ENCODE results near the gene RNF8.
A peak's percentile ranks its signal among the peaks of the same experiment; 100 is the strongest.

Gene RNF8

DNA sequence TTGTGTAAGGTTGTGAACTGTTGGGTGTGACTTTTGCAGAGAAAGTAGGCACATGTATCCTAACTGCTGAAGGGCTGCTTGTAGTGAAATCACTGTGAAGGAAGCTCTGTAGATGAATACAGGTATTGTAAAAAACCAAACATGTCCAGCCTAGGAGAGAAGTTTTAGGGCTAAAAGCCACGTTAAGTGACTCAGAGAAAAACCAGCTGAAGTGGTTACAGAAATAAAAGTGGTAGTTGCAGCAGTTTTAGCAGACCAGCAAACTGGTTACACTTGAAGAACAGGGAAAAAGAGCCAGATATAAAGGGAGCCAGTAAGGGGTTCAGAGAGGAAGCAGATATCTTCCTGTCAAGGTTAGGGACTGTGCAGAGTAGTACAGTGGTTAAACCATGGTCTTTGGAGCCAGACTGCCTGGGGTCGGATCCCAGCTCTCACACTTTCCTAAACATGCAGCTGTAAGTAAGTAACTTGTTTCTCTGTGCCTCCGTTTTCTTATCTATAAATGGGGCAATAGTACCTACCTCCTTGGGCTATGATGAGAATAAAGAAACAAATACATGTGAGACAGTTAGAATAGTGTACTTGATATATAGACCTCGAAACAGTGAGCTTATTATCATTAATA, 33.8 kb upstream of the RNF8 start:
- no peak overlapping the region for H2AK5ac ChIP-seq (ENCODE audit: low read depth, low read length)
- no peak overlapping the region for H4K91ac ChIP-seq (ENCODE audit: low read depth, low read length, poor library complexity)
- H3K36me3 ChIP-seq (replicated peaks in 1 of 2; ENCODE audit: control insufficient read depth in 2 of 2, insufficient read depth in 2 of 2, low read length in 2 of 2): peaks cover 25 to 76% of the 10 kb centered on the region in 2 donors
- no peak overlapping the region for H3K9ac ChIP-seq (ENCODE audit: low read depth, low read length, poor library complexity)
- WGBS, 2 donors (ENCODE audit: extremely low coverage in 2 of 2, insufficient read length in 2 of 2, insufficient replicate concordance in 1 of 2): no CpG with 5 or more reads among the region's 4 CpGs
- no peak for DNase-seq (ENCODE audit: low spot score)
- no peak overlapping the region for H2BK5ac ChIP-seq (ENCODE audit: low read length)
- no peaks in the 10 kb centered on the region for H3K4me1 ChIP-seq (ENCODE audit: control insufficient read depth in 2 of 2, insufficient read depth in 1 of 2, low read depth in 1 of 2, low read length in 2 of 2)
- no peaks in the 10 kb centered on the region for H3K79me1 ChIP-seq (ENCODE audit: low read depth, low read length)
- H2AFZ ChIP-seq (ENCODE audit: low read length): no peak overlapping the region
- H3K23ac ChIP-seq (ENCODE audit: low read depth, low read length, poor library complexity): no peak overlapping the region
- no peak overlapping the region for H2BK15ac ChIP-seq (ENCODE audit: low read length)
- H3K4ac ChIP-seq (ENCODE audit: low read length): no peak overlapping the region
- no peak overlapping the region for H2BK12ac ChIP-seq (ENCODE audit: low read length)
- no peaks in the 10 kb centered on the region for H3K9me3 ChIP-seq (replicated peaks in 1 of 2; ENCODE audit: control insufficient read depth in 2 of 2, insufficient read depth in 1 of 2, low read depth in 1 of 2, low read length in 2 of 2)
- H2BK120ac ChIP-seq (ENCODE audit: low read depth, low read length): no peak overlapping the region
- no peaks in the 10 kb centered on the region for H3K27me3 ChIP-seq (ENCODE audit: control insufficient read depth in 3 of 3, insufficient read depth in 3 of 3, low read depth in 1 of 3, low read length in 3 of 3)
- no peak overlapping the region for H3K27ac ChIP-seq (replicated peaks; ENCODE audit: low read length)
- H4K8ac ChIP-seq (ENCODE audit: low read depth, low read length): no peak overlapping the region
- H3K4me2 ChIP-seq (ENCODE audit: insufficient read depth, low read length, poor library complexity, severe bottlenecking): no peak overlapping the region
- H3K4me3 ChIP-seq (ENCODE audit: low read length in 2 of 2): no peak overlapping the region
- no peak overlapping the region for H3K18ac ChIP-seq (ENCODE audit: low read length)
- no peak overlapping the region for H3K14ac ChIP-seq (ENCODE audit: low read length)

DNA sequence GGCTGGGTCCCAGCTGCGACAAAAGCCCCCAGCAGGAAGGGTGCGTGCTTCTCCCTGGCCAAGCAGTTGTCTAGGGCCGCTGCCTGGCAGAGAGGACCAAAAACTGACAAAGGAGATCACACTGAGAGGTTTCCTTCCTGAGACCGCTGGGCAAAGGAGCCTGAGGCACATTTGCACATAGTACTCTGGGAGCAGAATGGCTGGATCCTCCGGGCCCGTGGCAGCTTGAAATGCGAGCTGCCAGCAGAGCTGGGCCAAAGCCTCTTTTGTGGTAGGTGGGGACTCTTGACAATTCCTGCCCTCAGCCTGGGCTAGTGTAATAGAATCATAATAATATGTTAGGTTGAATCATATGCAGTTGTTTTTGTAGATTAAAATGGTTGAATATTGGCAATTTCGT, 33.1 kb upstream of the RNF8 start:
- no peak overlapping the region for H4K91ac ChIP-seq (ENCODE audit: low read depth, low read length, poor library complexity)
- no peak overlapping the region for H4K8ac ChIP-seq (ENCODE audit: low read depth, low read length)
- no peak overlapping the region for H3K14ac ChIP-seq (ENCODE audit: low read length)
- no peak overlapping the region for H3K23ac ChIP-seq (ENCODE audit: low read depth, low read length, poor library complexity)
- H3K4me2 ChIP-seq (ENCODE audit: insufficient read depth, low read length, poor library complexity, severe bottlenecking): no peak overlapping the region
- no peak overlapping the region for H2BK5ac ChIP-seq (ENCODE audit: low read length)
- no peak overlapping the region for H2BK120ac ChIP-seq (ENCODE audit: low read depth, low read length)
- no peaks in the 10 kb centered on the region for H3K27me3 ChIP-seq (ENCODE audit: control insufficient read depth in 3 of 3, insufficient read depth in 3 of 3, low read depth in 1 of 3, low read length in 3 of 3)
- H2AFZ ChIP-seq (ENCODE audit: low read length): no peak overlapping the region
- H3K4me1 ChIP-seq (ENCODE audit: control insufficient read depth in 2 of 2, insufficient read depth in 1 of 2, low read depth in 1 of 2, low read length in 2 of 2): no peaks in the 10 kb centered on the region
- no CpG with 5 or more reads among the region's 8 CpGs for WGBS, 2 donors (ENCODE audit: extremely low coverage in 2 of 2, insufficient read length in 2 of 2, insufficient replicate concordance in 1 of 2)
- H2BK15ac ChIP-seq (ENCODE audit: low read length): no peak overlapping the region
- no peak for DNase-seq (ENCODE audit: low spot score)
- peak overlapping the region; percentile 74 for H3K9ac ChIP-seq (ENCODE audit: low read depth, low read length, poor library complexity)
- H3K79me1 ChIP-seq (ENCODE audit: low read depth, low read length): no peaks in the 10 kb centered on the region
- no peak overlapping the region for H2BK12ac ChIP-seq (ENCODE audit: low read length)
- peaks cover 21 to 69% of the 10 kb centered on the region in 2 donors for H3K36me3 ChIP-seq (replicated peaks in 1 of 2; ENCODE audit: control insufficient read depth in 2 of 2, insufficient read depth in 2 of 2, low read length in 2 of 2)
- H2AK5ac ChIP-seq (ENCODE audit: low read depth, low read length): no peak overlapping the region
- H3K4ac ChIP-seq (ENCODE audit: low read length): no peak overlapping the region
- H3K4me3 ChIP-seq (ENCODE audit: low read length in 2 of 2): no peak overlapping the region
- peak overlapping the region; percentile 45 for H3K18ac ChIP-seq (ENCODE audit: low read length)
- no peak overlapping the region for H3K27ac ChIP-seq (replicated peaks; ENCODE audit: low read length)
- no peaks in the 10 kb centered on the region for H3K9me3 ChIP-seq (replicated peaks in 1 of 2; ENCODE audit: control insufficient read depth in 2 of 2, insufficient read depth in 1 of 2, low read depth in 1 of 2, low read length in 2 of 2)

DNA sequence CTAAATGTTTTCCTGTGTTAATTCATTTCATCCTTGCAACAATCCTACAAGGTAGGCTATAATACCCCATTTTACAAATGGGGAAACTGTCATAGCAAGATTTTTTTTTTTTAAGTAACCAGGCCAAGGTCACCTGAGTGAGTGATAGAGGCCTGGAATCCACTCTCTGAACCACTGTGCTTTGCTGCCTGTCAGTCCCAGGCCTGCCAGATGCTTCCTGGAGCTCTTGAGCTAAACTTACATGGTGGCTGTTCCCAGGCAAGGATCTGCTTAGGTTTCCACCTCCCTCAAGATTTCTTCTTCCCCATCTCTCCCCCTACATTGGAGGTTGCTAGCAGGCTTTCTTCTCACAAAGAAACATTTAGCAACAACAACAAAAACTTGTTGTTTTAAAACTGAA, 32.7 kb upstream of the RNF8 start:
- no peak overlapping the region for H2BK15ac ChIP-seq (ENCODE audit: low read length)
- H3K27me3 ChIP-seq (ENCODE audit: control insufficient read depth in 3 of 3, insufficient read depth in 3 of 3, low read depth in 1 of 3, low read length in 3 of 3): no peaks in the 10 kb centered on the region
- H3K4me2 ChIP-seq (ENCODE audit: insufficient read depth, low read length, poor library complexity, severe bottlenecking): no peak overlapping the region
- peaks cover 19 to 65% of the 10 kb centered on the region in 2 donors for H3K36me3 ChIP-seq (replicated peaks in 1 of 2; ENCODE audit: control insufficient read depth in 2 of 2, insufficient read depth in 2 of 2, low read length in 2 of 2)
- no peak overlapping the region for H3K4me3 ChIP-seq (ENCODE audit: low read length in 2 of 2)
- no peak overlapping the region for H3K9ac ChIP-seq (ENCODE audit: low read depth, low read length, poor library complexity)
- H2AK5ac ChIP-seq (ENCODE audit: low read depth, low read length): no peak overlapping the region
- H3K27ac ChIP-seq (replicated peaks; ENCODE audit: low read length): no peak overlapping the region
- H3K4me1 ChIP-seq (ENCODE audit: control insufficient read depth in 2 of 2, insufficient read depth in 1 of 2, low read depth in 1 of 2, low read length in 2 of 2): no peaks in the 10 kb centered on the region
- no peak overlapping the region for H4K8ac ChIP-seq (ENCODE audit: low read depth, low read length)
- no peak overlapping the region for H4K91ac ChIP-seq (ENCODE audit: low read depth, low read length, poor library complexity)
- no peak overlapping the region for H3K4ac ChIP-seq (ENCODE audit: low read length)
- H3K18ac ChIP-seq (ENCODE audit: low read length): no peak overlapping the region
- H2BK12ac ChIP-seq (ENCODE audit: low read length): no peak overlapping the region
- H2BK120ac ChIP-seq (ENCODE audit: low read depth, low read length): no peak overlapping the region
- H3K14ac ChIP-seq (ENCODE audit: low read length): no peak overlapping the region
- H3K9me3 ChIP-seq (replicated peaks in 1 of 2; ENCODE audit: control insufficient read depth in 2 of 2, insufficient read depth in 1 of 2, low read depth in 1 of 2, low read length in 2 of 2): no peaks in the 10 kb centered on the region
- DNase-seq (ENCODE audit: low spot score): no peak
- H2AFZ ChIP-seq (ENCODE audit: low read length): no peak overlapping the region
- H2BK5ac ChIP-seq (ENCODE audit: low read length): no peak overlapping the region
- no peaks in the 10 kb centered on the region for H3K79me1 ChIP-seq (ENCODE audit: low read depth, low read length)
- no peak overlapping the region for H3K23ac ChIP-seq (ENCODE audit: low read depth, low read length, poor library complexity)

DNA sequence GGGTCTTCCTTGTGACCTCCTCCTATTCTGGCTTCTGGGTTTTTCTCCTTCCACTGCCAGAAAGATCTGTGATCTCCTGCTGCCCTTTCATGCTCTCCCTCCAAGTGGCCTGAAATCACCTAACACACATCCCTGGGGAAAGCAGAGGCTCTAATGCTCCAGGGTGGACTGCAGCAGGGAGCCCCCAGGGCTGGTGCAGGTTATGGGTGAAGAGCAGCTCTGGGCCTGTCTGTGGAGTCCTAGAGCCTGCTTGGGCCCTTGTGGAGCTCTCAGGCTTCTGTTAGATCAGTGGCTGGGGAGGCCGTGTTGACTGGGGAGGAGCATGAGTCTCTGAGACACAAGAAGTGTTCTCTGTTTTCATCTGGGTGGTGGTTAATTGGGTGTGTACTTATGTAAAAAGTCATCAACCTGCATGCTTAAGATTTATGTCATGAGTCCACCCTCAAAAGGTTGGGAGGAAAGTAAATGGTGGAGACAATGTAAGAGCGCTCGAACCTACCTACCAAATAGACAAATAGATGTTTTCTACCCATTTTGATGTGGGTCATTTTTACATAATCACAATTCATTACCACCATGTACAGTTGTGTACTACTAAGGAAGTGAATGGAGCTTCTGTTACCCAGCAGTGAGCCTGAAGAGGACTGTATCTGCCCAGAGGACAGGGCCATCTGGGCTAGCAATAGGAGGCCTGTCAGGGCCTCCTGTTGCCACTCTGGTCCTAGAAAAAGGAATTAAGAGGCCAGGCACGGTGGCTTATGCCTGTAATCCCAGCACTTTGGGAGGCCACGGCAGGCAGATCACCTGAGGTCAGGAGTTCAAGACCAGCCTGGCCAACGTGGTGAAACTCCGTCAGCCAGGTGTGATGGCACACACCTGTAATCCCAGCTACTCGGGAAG, 32.0 kb upstream of the RNF8 start:
- Histone ChIP-seq H3K36me3 (replicated peaks in 1 of 2; ENCODE audit: control insufficient read depth in 2 of 2, insufficient read depth in 2 of 2, low read length in 2 of 2) (peaks cover 14 to 58% of the 10 kb centered on the region in 2 donors), H2BK5ac (ENCODE audit: low read length) (no peak overlapping the region)

More for the DNA sequence above, 32.0 kb upstream of the RNF8 start:
- peak overlapping the region; percentile 29 for H3K23ac ChIP-seq (ENCODE audit: low read depth, low read length, poor library complexity)
- no peak overlapping the region for H3K9ac ChIP-seq (ENCODE audit: low read depth, low read length, poor library complexity)
- no peak overlapping the region for H3K27ac ChIP-seq (replicated peaks; ENCODE audit: low read length)
- no peak overlapping the region for H2AK5ac ChIP-seq (ENCODE audit: low read depth, low read length)
- H3K79me1 ChIP-seq (ENCODE audit: low read depth, low read length): no peaks in the 10 kb centered on the region
- no peak overlapping the region for H3K4me2 ChIP-seq (ENCODE audit: insufficient read depth, low read length, poor library complexity, severe bottlenecking)
- no peak overlapping the region for H3K18ac ChIP-seq (ENCODE audit: low read length)
- no peaks in the 10 kb centered on the region for H3K4me1 ChIP-seq (ENCODE audit: control insufficient read depth in 2 of 2, insufficient read depth in 1 of 2, low read depth in 1 of 2, low read length in 2 of 2)
- no peak overlapping the region for H4K8ac ChIP-seq (ENCODE audit: low read depth, low read length)
- H2BK120ac ChIP-seq (ENCODE audit: low read depth, low read length): no peak overlapping the region
- H4K91ac ChIP-seq (ENCODE audit: low read depth, low read length, poor library complexity): no peak overlapping the region
- no peaks in the 10 kb centered on the region for H3K9me3 ChIP-seq (replicated peaks in 1 of 2; ENCODE audit: control insufficient read depth in 2 of 2, insufficient read depth in 1 of 2, low read depth in 1 of 2, low read length in 2 of 2)
- no peak overlapping the region for H3K4ac ChIP-seq (ENCODE audit: low read length)
- H3K4me3 ChIP-seq (ENCODE audit: low read length in 2 of 2): no peak overlapping the region
- WGBS, 2 donors (ENCODE audit: extremely low coverage in 2 of 2, insufficient read length in 2 of 2, insufficient replicate concordance in 1 of 2): no CpG with 5 or more reads among the region's 8 CpGs
- H2AFZ ChIP-seq (ENCODE audit: low read length): no peak overlapping the region
- no peak overlapping the region for H3K14ac ChIP-seq (ENCODE audit: low read length)
- no peaks in the 10 kb centered on the region for H3K27me3 ChIP-seq (ENCODE audit: control insufficient read depth in 3 of 3, insufficient read depth in 3 of 3, low read depth in 1 of 3, low read length in 3 of 3)
- no peak for DNase-seq (ENCODE audit: low spot score)
- no peak overlapping the region for H2BK12ac ChIP-seq (ENCODE audit: low read length)
- no peak overlapping the region for H2BK15ac ChIP-seq (ENCODE audit: low read length)
